ENCODE measurements around the gene MUC5B.

MUC5B gene

DNA sequence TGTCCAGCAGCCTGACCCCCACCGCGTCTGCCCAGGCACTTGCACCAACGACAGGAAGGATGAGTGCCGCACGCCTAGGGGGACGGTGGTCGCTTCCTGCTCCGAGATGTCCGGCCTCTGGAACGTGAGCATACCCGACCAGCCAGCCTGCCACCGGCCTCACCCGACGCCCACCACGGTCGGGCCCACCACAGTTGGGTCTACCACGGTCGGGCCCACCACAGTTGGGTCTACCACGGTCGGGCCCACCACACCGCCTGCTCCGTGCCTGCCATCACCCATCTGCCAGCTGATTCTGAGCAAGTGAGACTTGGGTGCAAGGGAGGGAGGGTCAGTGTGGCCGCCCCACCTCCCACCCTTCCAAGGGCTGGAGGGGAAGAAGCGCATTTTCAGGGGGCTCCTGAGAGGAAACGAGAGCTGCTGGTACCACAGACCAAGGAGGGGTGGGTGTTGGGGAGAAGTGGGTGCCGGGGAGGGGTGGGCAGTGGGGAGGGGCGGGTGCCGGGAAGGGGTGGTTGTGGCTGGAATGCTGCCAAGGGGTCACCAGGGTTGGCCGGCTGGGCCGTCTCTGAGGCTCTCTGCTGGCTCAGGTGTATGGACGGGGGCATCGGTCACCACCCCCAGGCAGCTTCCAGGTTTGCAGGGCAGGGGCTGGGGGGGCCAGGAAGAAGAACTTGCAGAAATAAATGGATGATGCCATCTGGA, 27.7 kb upstream of the MUC5B start:
- H3K9ac ChIP-seq (ENCODE audit: low read length): no peak overlapping the region
- H3K4me3 ChIP-seq (ENCODE audit: low read length): no peak overlapping the region
- H3K27me3 ChIP-seq (ENCODE audit: control insufficient read depth, insufficient read depth, low read length): peaks cover 6% of the 10 kb centered on the region
- no peaks in the 10 kb centered on the region for H3K9me3 ChIP-seq (ENCODE audit: control insufficient read depth, low read length)
- peaks cover 46% of the 10 kb centered on the region for H3K36me3 ChIP-seq (ENCODE audit: control insufficient read depth, insufficient read depth, low read length)
- no peaks in the 10 kb centered on the region for H3K4me1 ChIP-seq (ENCODE audit: control insufficient read depth, insufficient read depth, low read length)

DNA sequence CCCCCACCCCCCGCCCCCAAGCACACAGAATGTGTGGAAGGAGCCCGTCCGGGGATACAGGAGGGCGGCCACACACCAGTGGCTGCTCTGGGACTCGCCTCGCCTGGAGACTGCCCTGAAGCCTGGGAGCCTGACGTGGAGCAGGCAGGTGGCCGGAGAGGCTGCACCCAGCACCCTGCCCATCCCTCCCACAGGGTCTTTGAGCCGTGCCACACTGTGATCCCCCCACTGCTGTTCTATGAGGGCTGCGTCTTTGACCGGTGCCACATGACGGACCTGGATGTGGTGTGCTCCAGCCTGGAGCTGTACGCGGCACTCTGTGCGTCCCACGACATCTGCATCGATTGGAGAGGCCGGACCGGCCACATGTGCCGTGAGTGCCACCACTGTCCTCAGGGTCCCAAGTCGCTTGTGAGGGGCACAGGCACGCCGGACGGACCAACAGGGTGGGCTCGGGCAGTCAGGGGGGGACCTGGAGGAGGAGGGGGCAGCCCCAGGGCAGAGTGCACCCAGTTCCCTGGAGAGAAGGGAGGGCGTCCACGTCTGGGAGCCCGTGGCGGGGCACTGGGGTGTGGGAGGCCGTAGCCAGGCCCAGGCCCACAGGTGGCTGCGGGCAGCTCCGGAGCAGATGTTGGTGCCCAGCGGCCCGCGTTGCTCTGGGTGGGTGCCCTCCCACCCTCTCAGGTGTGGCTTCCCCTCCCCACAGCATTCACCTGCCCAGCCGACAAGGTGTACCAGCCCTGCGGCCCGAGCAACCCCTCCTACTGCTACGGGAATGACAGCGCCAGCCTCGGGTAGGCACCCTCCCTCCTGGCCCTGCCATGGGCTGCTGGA, 27.0 kb upstream of the MUC5B start:
- peaks cover 6% of the 10 kb centered on the region for H3K27me3 ChIP-seq (ENCODE audit: control insufficient read depth, insufficient read depth, low read length)
- no peak overlapping the region for H3K9ac ChIP-seq (ENCODE audit: low read length)
- peaks cover 47% of the 10 kb centered on the region for H3K36me3 ChIP-seq (ENCODE audit: control insufficient read depth, insufficient read depth, low read length)
- no peak overlapping the region for H3K4me3 ChIP-seq (ENCODE audit: low read length)
- no peaks in the 10 kb centered on the region for H3K4me1 ChIP-seq (ENCODE audit: control insufficient read depth, insufficient read depth, low read length)
- no peaks in the 10 kb centered on the region for H3K9me3 ChIP-seq (ENCODE audit: control insufficient read depth, low read length)

DNA sequence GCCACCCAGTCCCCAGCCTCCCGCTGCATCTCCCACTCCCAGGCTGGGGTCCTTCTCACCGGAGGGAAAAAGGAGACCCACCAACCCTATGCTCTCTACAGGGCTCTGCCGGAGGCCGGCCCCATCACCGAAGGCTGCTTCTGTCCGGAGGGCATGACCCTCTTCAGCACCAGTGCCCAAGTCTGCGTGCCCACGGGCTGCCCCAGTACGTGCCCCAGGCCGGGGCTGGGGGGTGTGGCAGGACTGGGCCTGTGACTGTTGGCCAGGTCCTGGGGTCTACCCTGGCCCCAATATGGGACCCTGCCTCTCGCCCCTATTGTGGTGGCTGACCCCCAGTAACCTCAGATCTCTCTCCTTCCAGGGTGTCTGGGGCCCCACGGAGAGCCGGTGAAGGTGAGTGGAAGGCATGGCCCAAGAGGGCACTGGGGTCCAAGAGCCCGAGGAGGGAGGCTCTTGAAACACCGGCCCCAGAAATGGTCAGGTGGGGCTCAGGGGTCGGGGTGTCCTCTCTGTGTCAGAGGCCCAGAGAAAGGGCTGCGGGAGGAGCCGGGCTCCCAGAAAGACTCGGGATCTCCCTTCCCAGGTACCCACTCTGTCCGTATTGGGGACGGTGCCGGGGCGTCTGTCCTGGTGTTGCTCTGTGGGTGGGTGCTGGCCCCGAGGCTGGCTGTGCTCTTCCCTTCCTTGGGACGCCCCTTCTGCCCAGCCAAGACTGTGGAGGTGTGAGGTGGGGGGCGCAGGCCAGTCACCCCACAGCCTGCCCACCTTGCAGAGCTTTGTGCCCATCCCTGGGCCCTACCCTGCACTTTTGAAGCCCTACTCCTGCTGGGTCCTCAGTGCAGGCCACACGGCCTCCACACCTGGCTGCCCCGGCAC, 26.1 kb upstream of the MUC5B start:
- H3K4me3 ChIP-seq (ENCODE audit: low read length): no peak overlapping the region
- H3K36me3 ChIP-seq (ENCODE audit: control insufficient read depth, insufficient read depth, low read length): peaks cover 48% of the 10 kb centered on the region
- peaks cover 6% of the 10 kb centered on the region for H3K27me3 ChIP-seq (ENCODE audit: control insufficient read depth, insufficient read depth, low read length)
- no peak overlapping the region for H3K9ac ChIP-seq (ENCODE audit: low read length)
- H3K4me1 ChIP-seq (ENCODE audit: control insufficient read depth, insufficient read depth, low read length): no peaks in the 10 kb centered on the region
- H3K9me3 ChIP-seq (ENCODE audit: control insufficient read depth, low read length): no peaks in the 10 kb centered on the region

DNA sequence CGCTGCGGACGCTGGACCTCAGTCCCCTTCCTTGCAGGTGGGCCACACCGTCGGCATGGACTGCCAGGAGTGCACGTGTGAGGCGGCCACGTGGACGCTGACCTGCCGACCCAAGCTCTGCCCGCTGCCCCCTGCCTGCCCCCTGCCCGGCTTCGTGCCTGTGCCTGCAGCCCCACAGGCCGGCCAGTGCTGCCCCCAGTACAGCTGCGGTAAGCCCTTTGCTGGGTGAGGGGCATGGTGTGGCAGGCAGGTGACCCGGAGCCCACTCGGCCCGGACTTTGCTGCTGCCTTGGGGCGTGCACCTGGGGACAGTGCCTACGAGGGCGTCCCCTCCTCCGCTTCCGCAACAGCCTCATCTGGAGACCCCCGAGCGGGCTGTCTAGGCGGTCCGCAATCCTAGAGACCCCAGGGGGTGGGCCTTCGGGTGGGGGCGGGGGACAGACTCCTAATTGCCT, 25.4 kb upstream of the MUC5B start:
- no peaks in the 10 kb centered on the region for H3K9me3 ChIP-seq (ENCODE audit: control insufficient read depth, low read length)
- peaks cover 6% of the 10 kb centered on the region for H3K27me3 ChIP-seq (ENCODE audit: control insufficient read depth, insufficient read depth, low read length)
- H3K4me3 ChIP-seq (ENCODE audit: low read length): no peak overlapping the region
- no peak overlapping the region for H3K9ac ChIP-seq (ENCODE audit: low read length)
- H3K4me1 ChIP-seq (ENCODE audit: control insufficient read depth, insufficient read depth, low read length): no peaks in the 10 kb centered on the region
- peaks cover 41% of the 10 kb centered on the region for H3K36me3 ChIP-seq (ENCODE audit: control insufficient read depth, insufficient read depth, low read length)

DNA sequence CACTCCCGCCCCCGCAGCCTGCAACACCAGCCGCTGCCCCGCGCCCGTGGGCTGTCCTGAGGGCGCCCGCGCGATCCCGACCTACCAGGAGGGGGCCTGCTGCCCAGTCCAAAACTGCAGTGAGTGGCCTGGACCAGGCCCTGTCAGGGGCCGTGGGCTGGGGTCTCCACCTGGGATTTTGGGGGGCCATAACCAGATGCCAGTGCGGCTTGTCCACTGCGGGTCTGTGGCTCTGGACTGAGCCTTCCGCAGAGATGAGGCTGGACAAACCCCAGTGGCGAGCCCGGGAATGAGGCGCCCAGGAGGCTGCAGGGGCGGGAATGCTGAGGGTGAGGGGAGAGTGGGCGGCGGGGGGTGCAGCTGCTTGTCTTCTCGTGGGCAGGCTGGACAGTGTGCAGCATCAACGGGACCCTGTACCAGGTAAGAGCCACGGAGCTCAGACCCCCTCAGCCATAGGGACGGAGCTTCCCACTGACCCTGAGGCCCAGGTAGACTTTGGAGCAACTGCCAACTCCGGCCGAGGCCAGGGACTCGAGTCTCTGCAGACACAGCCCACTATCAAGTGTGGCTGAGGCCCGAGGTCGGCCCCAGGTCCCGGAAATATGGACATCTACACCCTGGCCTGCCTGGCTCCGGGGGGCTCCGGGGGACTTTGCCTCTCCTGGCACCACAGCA, 24.8 kb upstream of the MUC5B start:
- Histone ChIP-seq H3K27me3 (ENCODE audit: control insufficient read depth, insufficient read depth, low read length) (peaks cover 6% of the 10 kb centered on the region), H3K9ac (ENCODE audit: low read length) (no peak overlapping the region), H3K4me3 (ENCODE audit: low read length) (no peak overlapping the region), H3K36me3 (ENCODE audit: control insufficient read depth, insufficient read depth, low read length) (peaks cover 39% of the 10 kb centered on the region), H3K9me3 (ENCODE audit: control insufficient read depth, low read length) (no peaks in the 10 kb centered on the region), H3K4me1 (ENCODE audit: control insufficient read depth, insufficient read depth, low read length) (peaks cover 5% of the 10 kb centered on the region)

DNA sequence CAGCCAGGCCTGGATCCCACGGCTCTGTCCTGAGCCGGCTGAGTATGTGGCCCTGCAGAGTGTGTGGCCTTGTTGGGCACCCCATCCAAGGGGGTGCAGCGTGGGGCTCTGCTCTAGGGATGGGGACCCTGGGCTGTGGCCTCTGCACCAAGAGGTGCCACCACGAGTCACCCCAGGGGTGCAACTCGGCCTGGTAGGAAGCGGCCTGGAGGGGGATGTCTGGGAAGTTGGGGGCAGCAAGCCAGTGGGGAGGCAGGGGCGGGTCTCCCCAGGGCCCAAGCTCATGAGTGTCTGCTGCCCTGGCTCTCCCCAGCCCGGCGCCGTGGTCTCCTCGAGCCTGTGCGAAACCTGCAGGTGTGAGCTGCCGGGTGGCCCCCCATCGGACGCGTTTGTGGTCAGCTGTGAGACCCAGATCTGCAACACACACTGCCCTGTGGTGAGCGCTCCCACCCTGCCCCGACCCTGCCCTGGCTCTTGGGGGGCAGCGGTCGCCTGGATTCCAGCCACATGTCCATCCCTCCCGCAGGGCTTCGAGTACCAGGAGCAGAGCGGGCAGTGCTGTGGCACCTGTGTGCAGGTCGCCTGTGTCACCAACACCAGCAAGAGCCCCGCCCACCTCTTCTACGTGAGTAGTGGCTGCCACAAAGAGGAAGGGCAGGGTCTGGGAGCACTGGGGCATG, 24.2 kb upstream of the MUC5B start:
- Histone ChIP-seq H3K36me3 (ENCODE audit: control insufficient read depth, insufficient read depth, low read length) (peaks cover 35% of the 10 kb centered on the region), H3K9ac (ENCODE audit: low read length) (no peak overlapping the region), H3K27me3 (ENCODE audit: control insufficient read depth, insufficient read depth, low read length) (peaks cover 6% of the 10 kb centered on the region)

DNA sequence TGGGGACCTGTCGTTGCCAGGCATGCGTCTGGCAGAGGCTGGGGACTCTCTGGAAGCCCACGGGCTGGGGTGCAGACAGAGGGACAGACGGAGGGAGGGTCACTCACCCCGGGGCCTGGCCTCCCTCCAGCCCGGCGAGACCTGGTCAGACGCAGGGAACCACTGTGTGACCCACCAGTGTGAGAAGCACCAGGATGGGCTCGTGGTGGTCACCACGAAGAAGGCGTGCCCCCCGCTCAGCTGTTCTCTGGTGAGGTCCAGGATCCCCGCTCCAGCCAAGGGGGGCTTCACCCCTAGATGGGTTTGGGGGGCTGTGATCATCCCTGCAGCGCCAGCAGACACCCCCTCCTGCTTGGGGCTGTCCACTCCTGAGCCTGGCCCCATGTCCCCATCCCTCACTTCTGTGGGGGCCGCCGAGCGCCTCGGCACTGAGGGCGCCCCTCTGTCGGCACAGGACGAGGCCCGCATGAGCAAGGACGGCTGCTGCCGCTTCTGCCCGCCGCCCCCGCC, 23.6 kb upstream of the MUC5B start:
- Histone ChIP-seq H3K4me1 (ENCODE audit: control insufficient read depth, insufficient read depth, low read length) (peaks cover 15% of the 10 kb centered on the region), H3K9ac (ENCODE audit: low read length) (no peak overlapping the region), H3K4me3 (ENCODE audit: low read length) (no peak overlapping the region), H3K27me3 (ENCODE audit: control insufficient read depth, insufficient read depth, low read length) (peaks cover 6% of the 10 kb centered on the region), H3K36me3 (ENCODE audit: control insufficient read depth, insufficient read depth, low read length) (peaks cover 33% of the 10 kb centered on the region), H3K9me3 (ENCODE audit: control insufficient read depth, low read length) (no peaks in the 10 kb centered on the region)

More for the DNA sequence above, 24.2 kb upstream of the MUC5B start:
- Histone ChIP-seq H3K9me3 (ENCODE audit: control insufficient read depth, low read length) (no peaks in the 10 kb centered on the region), H3K4me1 (ENCODE audit: control insufficient read depth, insufficient read depth, low read length) (peaks cover 11% of the 10 kb centered on the region), H3K4me3 (ENCODE audit: low read length) (no peak overlapping the region)

DNA sequence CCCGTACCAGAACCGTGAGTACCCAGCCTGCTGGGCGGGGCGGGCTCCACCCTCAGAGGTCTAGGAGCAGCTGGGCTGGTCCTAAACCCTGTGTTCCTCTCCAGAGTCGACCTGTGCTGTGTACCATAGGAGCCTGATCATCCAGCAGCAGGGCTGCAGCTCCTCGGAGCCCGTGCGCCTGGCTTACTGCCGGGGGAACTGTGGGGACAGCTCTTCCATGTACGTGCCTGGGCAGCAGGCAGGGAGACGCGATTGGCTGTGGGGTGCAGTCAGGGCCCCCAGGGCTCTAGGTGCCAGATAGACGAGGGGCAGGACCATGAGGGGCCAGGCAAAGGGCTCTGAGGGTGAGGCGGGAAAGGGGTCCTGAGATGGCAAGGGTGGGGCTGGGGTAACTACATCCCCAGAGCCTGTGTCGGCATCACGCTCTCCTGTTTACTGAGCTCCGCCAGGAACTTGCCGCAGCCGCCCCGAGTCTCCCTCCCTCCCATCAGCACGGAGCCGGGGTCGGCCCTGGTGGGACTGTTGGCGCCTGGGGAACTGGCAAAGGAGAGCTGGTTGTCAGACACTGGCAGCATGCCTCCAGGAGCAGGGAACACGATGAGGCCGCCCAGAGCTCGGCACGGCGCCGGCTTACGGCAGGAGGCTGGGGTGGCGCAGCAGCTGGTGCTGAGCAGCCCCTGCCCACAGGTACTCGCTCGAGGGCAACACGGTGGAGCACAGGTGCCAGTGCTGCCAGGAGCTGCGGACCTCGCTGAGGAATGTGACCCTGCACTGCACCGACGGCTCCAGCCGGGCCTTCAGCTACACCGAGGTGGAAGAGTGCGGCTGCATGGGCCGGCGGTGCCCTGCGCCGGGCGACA, 22.9 kb upstream of the MUC5B start:
- no peak overlapping the region for H3K4me3 ChIP-seq (ENCODE audit: low read length)
- H3K9ac ChIP-seq (ENCODE audit: low read length): no peak overlapping the region
- H3K4me1 ChIP-seq (ENCODE audit: control insufficient read depth, insufficient read depth, low read length): peaks cover 15% of the 10 kb centered on the region
- H3K27me3 ChIP-seq (ENCODE audit: control insufficient read depth, insufficient read depth, low read length): peaks cover 6% of the 10 kb centered on the region
- H3K9me3 ChIP-seq (ENCODE audit: control insufficient read depth, low read length): no peaks in the 10 kb centered on the region
- H3K36me3 ChIP-seq (ENCODE audit: control insufficient read depth, insufficient read depth, low read length): peaks cover 26% of the 10 kb centered on the region

DNA sequence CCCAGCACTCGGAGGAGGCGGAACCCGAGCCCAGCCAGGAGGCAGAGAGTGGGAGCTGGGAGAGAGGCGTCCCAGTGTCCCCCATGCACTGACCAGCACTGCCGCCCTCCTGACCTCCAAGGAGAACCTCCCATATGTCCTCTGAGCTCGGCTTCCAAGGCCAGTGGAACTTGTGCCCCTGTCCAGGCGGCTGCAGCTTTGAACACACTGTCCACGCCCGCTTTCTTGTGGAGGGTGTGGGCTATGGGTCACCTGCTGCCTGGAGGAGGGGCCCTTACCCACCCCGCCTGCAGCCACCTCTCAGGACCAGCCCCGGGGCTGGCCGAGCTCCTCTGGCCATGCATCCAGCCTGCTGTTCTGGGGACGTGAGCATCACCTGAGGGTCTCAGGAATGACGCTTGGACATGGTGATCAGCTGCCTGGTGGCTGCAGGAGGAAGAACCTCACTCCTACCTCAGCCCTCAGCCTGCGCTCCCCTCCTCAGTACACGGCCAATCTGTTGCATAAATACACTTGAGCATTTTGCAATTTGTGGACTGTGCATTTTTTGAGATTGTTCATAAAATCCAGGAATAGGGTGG, 22.2 kb upstream of the MUC5B start:
- H3K4me3 ChIP-seq (ENCODE audit: low read length): no peak overlapping the region
- H3K27me3 ChIP-seq (ENCODE audit: control insufficient read depth, insufficient read depth, low read length): peaks cover 9% of the 10 kb centered on the region
- H3K4me1 ChIP-seq (ENCODE audit: control insufficient read depth, insufficient read depth, low read length): peaks cover 15% of the 10 kb centered on the region
- no peak overlapping the region for H3K9ac ChIP-seq (ENCODE audit: low read length)
- peaks cover 23% of the 10 kb centered on the region for H3K36me3 ChIP-seq (ENCODE audit: control insufficient read depth, insufficient read depth, low read length)
- H3K9me3 ChIP-seq (ENCODE audit: control insufficient read depth, low read length): no peaks in the 10 kb centered on the region
